Right renal cortex interstitium (tissue), 3 donors: ENCODE data around the gene PCNX4. TPM values are rescaled to one million over a fixed set of nuclear protein-coding genes. Genes with fewer than 3 reads are reported as not detected.
"Not testable (repeated sequence)": the region's sequence is repeated elsewhere in the genome, so short reads cannot be mapped to it uniquely, and the experiment has no call there.

Experiments used
- DNase-seq, 3 donors: peaks; one replicate each; pipeline ENCODE4 v3.0.0-alpha.2; 2013; ENCODE audit warnings: low read depth in 3 of 3, low spot score in 2 of 3
- polyA plus RNA-seq, 3 donors: library from polyadenylated mRNA; unstranded; fragments of 120-200 nt; gene quantifications; one replicate each; pipeline ENCODE4 v1.2.1, GENCODE V29; 2013; ENCODE audit not compliant: insufficient read length in 3 of 3

PCNX4 gene
- polyA plus RNA-seq, 3 donors, result 84.4 to 113 (median 91.1) TPM

DNA sequence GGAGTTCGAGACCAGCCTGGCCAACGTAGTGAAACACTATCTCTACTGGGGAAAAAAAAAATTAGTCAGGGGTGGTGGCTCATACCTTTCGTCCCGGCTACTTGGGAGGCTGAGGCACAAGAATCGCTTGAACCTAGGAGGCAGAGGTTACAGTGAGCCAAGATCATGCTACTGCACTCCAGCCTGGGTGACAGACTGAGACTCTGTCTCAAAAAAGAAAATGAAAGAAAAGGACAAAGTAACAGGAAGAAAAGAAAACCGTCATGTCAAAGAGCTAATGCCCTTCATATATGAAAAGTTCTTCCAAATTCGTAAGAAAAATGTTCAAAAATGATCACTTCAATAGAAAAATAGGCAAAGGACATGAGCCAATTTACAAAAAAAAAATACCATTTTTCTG is 8.1 kb downstream of the PCNX4 start:
- not testable (repeated sequence) for DNase-seq

- no peak for DNase-seq
These were observed 10.1 kb downstream of the PCNX4 start for GRCh38 chr14:60101786-60102185.

DNA sequence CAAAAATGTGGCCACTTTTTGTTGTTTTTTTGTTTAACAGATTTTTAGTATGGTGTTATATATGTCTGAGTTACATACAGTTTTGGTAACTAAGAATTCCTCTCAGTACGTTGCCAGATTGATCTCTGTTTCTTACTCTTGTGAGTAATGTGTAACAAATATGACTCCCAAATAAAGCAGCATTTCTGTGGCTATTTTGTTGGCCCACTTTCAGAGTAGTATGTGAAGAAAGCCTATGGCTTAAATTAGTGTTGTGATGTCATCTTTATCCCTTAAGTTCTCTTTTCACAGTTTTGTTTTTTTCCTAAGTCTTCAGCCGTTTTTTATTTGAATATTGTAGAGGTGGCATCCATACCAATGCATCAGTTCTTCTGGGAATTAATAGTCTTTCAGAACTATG is 10.7 kb downstream of the PCNX4 start:
- no peak for DNase-seq

GRCh38 chr14:60106339-60106738 is 14.6 kb downstream of the PCNX4 start:
- DNase-seq, result no peak

GRCh38 chr14:60107477-60107876 is 15.8 kb downstream of the PCNX4 start:
- no peak for DNase-seq

DNA sequence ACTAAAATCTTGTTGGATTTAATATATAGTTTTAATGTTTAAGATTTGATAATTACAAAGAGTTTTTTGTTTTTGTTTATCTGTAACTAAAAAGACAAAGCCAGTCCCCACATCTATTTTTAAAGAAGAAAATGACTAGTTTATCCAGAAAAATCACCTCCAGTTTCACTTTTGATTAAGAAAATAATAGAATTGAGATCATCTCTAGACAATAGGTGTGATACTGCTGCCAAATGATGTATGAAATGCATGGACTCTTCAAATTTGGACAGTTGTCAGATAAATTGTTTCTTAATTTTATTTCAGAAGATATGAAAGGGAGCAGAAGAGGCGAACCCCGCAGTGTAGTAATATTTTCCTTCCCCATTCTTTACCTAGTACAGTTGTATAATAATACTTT is 20.0 kb downstream of the PCNX4 start:
- no peak for DNase-seq

GRCh38 chr14:60114881-60115280 is 23.2 kb downstream of the PCNX4 start:
- DNase-seq, result no peak

DNA sequence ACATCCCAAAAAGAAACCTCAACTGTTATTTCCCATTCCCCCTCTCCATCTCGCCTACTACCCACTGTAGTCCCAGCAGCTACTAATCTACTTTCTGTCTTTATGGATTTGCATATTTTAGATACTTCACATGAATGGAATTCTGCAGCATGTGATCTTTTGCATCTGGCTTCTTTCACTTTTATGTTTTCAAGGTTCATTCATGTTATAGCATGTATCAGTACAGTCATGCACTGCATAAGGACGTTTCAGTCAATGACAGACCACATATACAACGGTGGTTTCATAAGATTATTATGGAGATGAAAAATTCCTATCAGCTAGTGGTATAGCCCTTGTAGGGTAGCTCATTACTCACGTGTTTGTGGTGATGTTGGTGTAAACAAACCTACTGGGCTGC is 24.5 kb downstream of the PCNX4 start:
- DNase-seq, result no peak

GRCh38 chr14:60125918-60126317 is 34.2 kb downstream of the PCNX4 start:
- DNase-seq, result no peak

GRCh38 chr14:60133487-60133886 is 41.8 kb downstream of the PCNX4 start:
- DNase-seq, result no peak

DNA sequence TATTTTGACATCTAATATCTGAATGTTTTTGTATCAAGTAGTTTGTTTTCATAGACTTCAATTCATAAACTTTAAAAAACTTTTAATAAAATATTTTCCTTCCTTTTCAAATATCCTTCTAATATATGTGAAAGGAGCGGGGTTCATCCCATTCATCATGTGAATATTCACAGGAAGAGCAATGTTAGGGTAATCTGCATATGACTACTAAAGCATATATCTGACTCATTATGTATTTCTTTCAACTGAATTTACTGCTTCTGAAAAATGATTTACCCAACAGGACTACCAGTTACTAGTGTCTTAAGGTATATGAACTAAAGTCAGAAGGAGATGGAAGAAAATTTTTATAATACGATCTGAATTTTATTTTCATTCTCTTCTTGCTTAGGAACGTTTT is 43.0 kb downstream of the PCNX4 start:
- no peak for DNase-seq

DNA sequence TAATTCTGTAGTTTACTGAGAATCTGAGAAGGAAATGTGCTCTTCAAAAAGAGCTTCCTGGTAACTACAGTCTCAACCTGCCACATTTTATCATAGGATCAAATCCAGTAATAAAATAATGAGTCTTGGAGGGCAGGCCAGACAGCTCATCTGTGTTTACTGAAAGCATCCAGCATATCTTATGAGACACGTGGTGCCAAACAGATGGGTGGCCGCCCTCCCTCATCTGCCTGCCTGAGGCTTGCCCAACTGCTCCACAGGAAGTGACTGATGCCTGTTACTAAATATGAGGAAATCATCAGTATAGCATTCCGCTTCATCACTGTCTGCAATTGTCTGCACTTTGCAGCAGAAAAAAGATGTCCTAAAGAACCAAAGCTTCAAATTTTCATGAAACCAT is 60.0 kb downstream of the PCNX4 start:
- no peak for DNase-seq

GRCh38 chr14:60153991-60154390 is 62.3 kb downstream of the PCNX4 start:
- no peak for DNase-seq

- no peak for DNase-seq
These were observed 62.9 kb downstream of the PCNX4 start for GRCh38 chr14:60154671-60155070.

DNA sequence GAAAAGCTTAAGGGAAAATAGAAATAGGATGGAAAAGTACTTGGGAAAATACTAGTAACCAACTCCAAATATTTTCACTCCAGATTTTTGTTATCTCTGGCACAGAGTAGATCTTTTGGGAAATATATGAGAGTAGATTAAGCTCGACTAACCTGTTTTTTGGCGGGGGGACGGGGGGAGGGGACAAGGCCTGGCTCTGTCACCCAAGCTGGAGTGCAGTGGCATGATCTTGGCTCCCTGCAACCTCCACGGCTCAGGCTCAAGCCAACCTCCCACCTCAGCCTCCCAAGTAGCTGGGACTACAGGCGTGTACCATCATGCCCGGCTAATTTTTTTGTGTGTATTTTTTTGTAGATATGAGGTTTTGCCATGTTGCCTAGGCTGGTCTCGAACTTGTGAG is 68.7 kb downstream of the PCNX4 start:
- DNase-seq, result no peak

- no peak for DNase-seq
These were observed 69.7 kb downstream of the PCNX4 start for GRCh38 chr14:60161196-60162107.

DNA sequence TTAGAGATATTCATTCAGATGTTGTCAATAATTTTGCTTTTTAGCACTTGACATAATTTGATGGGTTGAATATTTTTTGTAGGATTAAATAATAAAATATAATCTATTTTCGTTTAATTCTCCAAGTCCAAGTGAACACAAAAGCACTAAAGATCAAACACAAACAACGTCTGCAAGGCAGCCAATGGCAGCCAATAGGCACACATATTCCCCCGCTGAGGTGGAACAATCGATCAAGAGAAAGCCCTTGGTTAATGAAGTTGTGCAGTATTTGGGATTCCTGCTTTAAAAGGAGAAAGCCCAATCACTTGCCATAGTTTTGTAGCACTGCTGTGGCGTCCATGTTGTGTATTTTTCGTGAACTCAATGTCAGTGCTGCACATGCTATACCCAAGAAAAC is 72.0 kb downstream of the PCNX4 start:
- no peak for DNase-seq

GRCh38 chr14:60164404-60164711 is 72.6 kb downstream of the PCNX4 start:
- peak in 1 of 3 donors; percentile 45 for DNase-seq

DNA sequence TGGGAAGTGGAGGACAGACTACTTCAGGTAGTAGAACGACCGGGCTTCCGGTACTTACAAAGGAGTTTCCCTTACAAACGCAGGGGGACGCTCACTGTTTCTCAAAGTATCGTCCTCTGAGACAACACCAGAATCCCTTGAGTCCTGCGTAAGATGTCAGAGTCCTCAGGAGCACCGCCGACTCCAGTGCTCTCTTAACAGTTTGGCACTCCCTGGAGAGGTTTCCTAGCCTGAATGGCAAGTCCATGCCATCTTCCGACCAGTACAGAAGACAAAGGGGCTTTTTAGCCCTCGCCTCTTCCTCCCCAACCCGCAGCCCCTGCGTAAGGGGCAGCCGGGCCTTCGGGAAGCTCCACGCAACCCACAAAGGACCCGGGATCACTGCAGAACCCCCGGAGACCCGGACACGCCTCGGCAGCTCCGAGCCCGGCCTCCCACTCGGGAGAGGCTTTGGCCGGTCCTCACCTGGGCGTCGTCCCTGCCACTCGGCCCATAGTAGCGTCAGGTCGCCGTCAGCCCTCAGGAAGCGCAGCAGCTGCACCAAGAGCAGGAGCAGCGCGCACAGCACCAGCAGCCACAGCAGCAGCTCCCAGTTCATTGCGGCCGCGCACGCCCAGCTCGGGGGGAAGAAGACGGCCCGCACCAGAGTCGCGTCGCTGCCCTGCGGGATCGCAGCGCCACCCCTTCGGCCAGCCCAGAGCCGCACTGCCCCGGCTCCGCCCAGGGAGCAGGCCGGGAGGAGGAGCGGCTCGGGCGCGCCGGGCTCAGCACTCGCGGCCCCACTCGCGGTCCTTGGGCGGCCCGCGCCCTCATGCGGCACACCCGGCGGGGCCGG is 73.2 kb downstream of the PCNX4 start, which contains the start of gene DHRS7:
Gene DHRS7, minus strand, starts transcription at position 687 of the 835 bp plus-strand sequence. Its CDS starts 89 bp downstream, at position 598.
- peak in 2 of 3 donors; percentile 65 to 75 for DNase-seq

GRCh38 chr14:60165547-60165876 is 73.8 kb downstream of the PCNX4 start:
- no peak for DNase-seq

DNA sequence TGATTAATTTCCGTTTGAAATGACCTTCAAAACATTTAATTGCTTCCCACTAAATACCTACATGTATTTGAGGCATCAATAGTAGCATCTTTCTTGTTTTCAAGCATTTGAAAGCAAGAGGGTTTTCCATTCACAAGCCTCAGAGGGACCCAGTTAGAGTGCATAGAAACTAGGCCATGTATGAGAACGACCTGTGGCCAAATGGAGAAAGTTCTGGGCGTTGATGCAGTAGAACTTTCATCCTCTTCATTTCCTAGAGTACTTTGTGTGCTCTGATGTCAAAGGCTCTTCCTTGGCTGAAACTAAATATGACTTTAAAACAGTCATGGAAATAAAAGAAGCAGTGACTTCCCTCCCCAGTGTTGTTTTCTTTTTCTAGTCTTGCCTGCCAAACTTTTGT is 74.4 kb downstream of the PCNX4 start:
- no peak for DNase-seq

- DNase-seq, result no peak
These were observed 78.0 kb downstream of the PCNX4 start for GRCh38 chr14:60169722-60170121.
